ENCODE data around the gene LNX2. TPM values are rescaled to one million over a fixed set of nuclear protein-coding genes. Genes with fewer than 3 reads are reported as not detected.

The LNX2 gene
- total and polyA plus RNA-seq, 2 donors from 2014 or later = 5.6 to 13.8 TPM

- Histone ChIP-seq H3K36me3 (ENCODE audit: control insufficient read depth in 2 of 3, insufficient read depth in 3 of 3, low read length in 3 of 3) (peaks cover 0 to 4% (median 3%) of the 10 kb centered on the region in 3 donors), H3K27me3 (ENCODE audit: control insufficient read depth, insufficient read depth, low read length) (no peaks in the 10 kb centered on the region), H3K27ac (ENCODE audit: low read depth in 2 of 2, low read length in 2 of 2) (peak overlapping the region; percentile 98 to 99), H3K9me3 (ENCODE audit: control insufficient read depth in 2 of 3, insufficient read depth in 1 of 3, low read length in 3 of 3) (no peaks in the 10 kb centered on the region), H3K4me1 (ENCODE audit: control insufficient read depth in 2 of 3, insufficient read depth in 2 of 3, low read depth in 1 of 3, low read length in 3 of 3) (peaks cover 0 to 15% (median 14%) of the 10 kb centered on the region in 3 donors), H3K9ac (ENCODE audit: low read length in 3 of 3) (peak overlapping the region; percentile 81 to 86 (median 83)), H3K4me3 (ENCODE audit: low read length in 3 of 3) (peak overlapping the region; percentile 88 to 92 (median 90))
- FAIRE-seq (no peak), DNase-seq (no peak)
- TF ChIP-seq, protein P1, sequence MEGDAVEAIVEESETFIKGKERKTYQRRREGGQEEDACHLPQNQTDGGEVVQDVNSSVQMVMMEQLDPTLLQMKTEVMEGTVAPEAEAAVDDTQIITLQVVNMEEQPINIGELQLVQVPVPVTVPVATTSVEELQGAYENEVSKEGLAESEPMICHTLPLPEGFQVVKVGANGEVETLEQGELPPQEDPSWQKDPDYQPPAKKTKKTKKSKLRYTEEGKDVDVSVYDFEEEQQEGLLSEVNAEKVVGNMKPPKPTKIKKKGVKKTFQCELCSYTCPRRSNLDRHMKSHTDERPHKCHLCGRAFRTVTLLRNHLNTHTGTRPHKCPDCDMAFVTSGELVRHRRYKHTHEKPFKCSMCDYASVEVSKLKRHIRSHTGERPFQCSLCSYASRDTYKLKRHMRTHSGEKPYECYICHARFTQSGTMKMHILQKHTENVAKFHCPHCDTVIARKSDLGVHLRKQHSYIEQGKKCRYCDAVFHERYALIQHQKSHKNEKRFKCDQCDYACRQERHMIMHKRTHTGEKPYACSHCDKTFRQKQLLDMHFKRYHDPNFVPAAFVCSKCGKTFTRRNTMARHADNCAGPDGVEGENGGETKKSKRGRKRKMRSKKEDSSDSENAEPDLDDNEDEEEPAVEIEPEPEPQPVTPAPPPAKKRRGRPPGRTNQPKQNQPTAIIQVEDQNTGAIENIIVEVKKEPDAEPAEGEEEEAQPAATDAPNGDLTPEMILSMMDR (IDR thresholded peaks at IDR 0.05; ENCODE audit: borderline replicate concordance, extremely low read depth, insufficient read depth) = no peak
- intact Hi-C loops (cut with DNase I) = no loop called here
These were observed 1.9 kb upstream of the LNX2 start for GRCh38 chr13:27622102-27622820.

DNA sequence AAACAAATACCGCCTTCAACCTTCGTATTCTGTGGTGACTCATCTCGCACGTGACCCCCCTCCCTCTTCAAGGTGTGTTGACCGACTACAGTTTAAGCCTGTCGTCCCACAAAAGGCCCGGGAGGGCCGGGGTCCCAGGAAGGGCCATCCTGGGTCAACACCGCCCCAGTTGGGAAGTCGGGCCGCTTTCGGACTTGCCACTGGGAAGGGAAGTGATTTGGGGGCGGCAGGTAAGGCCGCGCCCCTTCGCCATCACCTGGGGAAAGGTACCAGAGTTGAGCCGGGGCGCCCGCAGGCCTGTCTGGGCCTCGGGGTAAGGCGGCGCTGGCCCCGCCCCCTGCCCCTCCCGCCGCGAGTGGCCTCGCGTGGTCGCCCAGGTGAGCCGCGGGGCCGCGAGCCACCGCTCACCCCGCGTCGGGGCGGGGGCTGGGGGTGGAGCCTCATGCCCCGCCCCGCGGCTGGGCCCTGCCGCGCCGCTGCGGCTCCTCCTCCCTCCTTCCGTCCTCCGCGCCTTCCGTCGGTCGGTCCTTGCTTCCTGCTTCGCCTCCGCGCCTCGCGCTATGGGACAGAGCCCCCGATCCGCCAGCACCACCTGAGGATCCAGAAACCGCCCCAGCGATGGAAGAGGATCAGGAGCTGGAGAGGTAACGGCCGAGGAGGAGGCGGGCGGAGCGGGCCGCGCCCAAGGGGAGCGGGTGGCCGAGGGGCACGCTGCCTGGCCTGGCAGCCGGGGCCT, 1.2 kb upstream of the LNX2 start, which contains the start of gene POLR1D:
POLR1D (plus strand) TSS at position 527 of the 736 bp plus-strand sequence; CDS start at position 619, 92 bp downstream.
- FAIRE-seq (no peak), DNase-seq (peak; percentile 82 to 95 (median 92))
- H3K4me3 ChIP-seq (ENCODE audit: low read length in 3 of 3) = peak within 1 kb of the TSS; percentile 88 to 92 (median 91)
- intact Hi-C loops (cut with DNase I) = no loop called here
- peak within 1 kb of the TSS; percentile 98 to 99 for H3K27ac ChIP-seq (ENCODE audit: low read depth in 2 of 2, low read length in 2 of 2)
- H3K9me3 ChIP-seq (ENCODE audit: control insufficient read depth in 2 of 3, insufficient read depth in 1 of 3, low read length in 3 of 3) = no peaks in the 10 kb centered on the region
- TF ChIP-seq, protein P1 (IDR thresholded peaks at IDR 0.05; ENCODE audit: borderline replicate concordance, extremely low read depth, insufficient read depth) = no peak
- H3K36me3 ChIP-seq (ENCODE audit: control insufficient read depth in 2 of 3, insufficient read depth in 3 of 3, low read length in 3 of 3) = peaks cover 0 to 4% (median 3%) of the 10 kb centered on the region in 3 donors
- H3K9ac ChIP-seq (ENCODE audit: low read length in 3 of 3) = peak within 1 kb of the TSS; percentile 86 to 92 (median 91)
- H3K27me3 ChIP-seq (ENCODE audit: control insufficient read depth, insufficient read depth, low read length) = no peaks in the 10 kb centered on the region
- peaks cover 0 to 17% (median 15%) of the 10 kb centered on the region in 3 donors for H3K4me1 ChIP-seq (ENCODE audit: control insufficient read depth in 2 of 3, insufficient read depth in 2 of 3, low read depth in 1 of 3, low read length in 3 of 3)

DNA sequence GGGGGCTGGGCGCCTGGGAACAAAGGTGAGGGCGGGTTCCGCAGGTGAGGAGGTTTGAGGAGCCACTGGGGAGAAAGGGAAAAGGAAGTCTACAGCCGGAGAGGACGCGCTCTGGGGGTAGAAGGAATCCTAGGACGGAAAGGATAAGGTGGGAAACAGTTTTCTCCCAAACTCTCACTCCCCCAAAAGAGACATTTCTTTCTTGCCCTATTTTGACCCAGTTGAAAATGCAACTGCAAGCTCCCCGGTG, 712 bp upstream of the LNX2 start:
- no peak for FAIRE-seq
- Histone ChIP-seq H3K4me3 (ENCODE audit: low read length in 3 of 3) (peak overlapping the region; percentile 61 to 91 (median 88)), H3K27ac (ENCODE audit: low read depth in 2 of 2, low read length in 2 of 2) (peak overlapping the region; percentile 98 to 99), H3K4me1 (ENCODE audit: control insufficient read depth in 2 of 3, insufficient read depth in 2 of 3, low read depth in 1 of 3, low read length in 3 of 3) (peaks cover 0 to 17% (median 15%) of the 10 kb centered on the region in 3 donors), H3K9ac (ENCODE audit: low read length in 3 of 3) (peak overlapping the region; percentile 24 to 92 (median 91)), H3K27me3 (ENCODE audit: control insufficient read depth, insufficient read depth, low read length) (no peaks in the 10 kb centered on the region), H3K36me3 (ENCODE audit: control insufficient read depth in 2 of 3, insufficient read depth in 3 of 3, low read length in 3 of 3) (peaks cover 0 to 4% (median 3%) of the 10 kb centered on the region in 3 donors), H3K9me3 (ENCODE audit: control insufficient read depth in 2 of 3, insufficient read depth in 1 of 3, low read length in 3 of 3) (no peaks in the 10 kb centered on the region)
- intact Hi-C loops (cut with DNase I) = no loop called here
- TF ChIP-seq, protein P1 (IDR thresholded peaks at IDR 0.05; ENCODE audit: borderline replicate concordance, extremely low read depth, insufficient read depth) = no peak
- DNase-seq = peak in 1 of 5 donors; percentile 73

All from kidney (tissue), 14 donors.